Keratinocyte (primary cell): ENCODE results near the gene NIBAN1. TPM values are rescaled to one million over a fixed set of nuclear protein-coding genes. Genes with fewer than 3 reads are reported as not detected.

Experiments used
- DNase-seq: peaks from one replicate; pipeline ENCODE4 v3.0.0-alpha.2; 2011; ENCODE audit warnings: low read depth, missing footprints, low spot score
- FAIRE-seq: peaks from 2 replicates; lab custom pipeline; 2011; peaks lifted over from hg19 to GRCh38; lab: Jason Lieb, UNC
- H2AFZ ChIP-seq: 2 replicates; pipeline ENCODE4 v1.6.0; 2012; ENCODE audit warnings: low read length, control low read depth, inconsistent platforms; ENCODE audit not compliant: control insufficient read depth
- H3K27ac ChIP-seq: 2 replicates; pipeline ENCODE4 v1.5.1; 2011; ENCODE audit warnings: low read length; ENCODE audit not compliant: control insufficient read depth, insufficient read depth
- H3K27me3 ChIP-seq: 3 replicates; pipeline ENCODE4 v1.6.0; 2011; ENCODE audit warnings: low read length; ENCODE audit not compliant: control insufficient read depth, insufficient read depth; ENCODE audit errors: extremely low read depth
- H3K36me3 ChIP-seq, 2 experiments: 2 replicates in 1 of 2; 3 replicates in 1 of 2; pipeline ENCODE4 v1.5.1; 2011; ENCODE audit warnings: low read length in 2 of 2, mild to moderate bottlenecking in 1 of 2; ENCODE audit not compliant: control insufficient read depth in 2 of 2, insufficient read depth in 2 of 2; ENCODE audit errors: extremely low read depth in 1 of 2
- H3K4me1 ChIP-seq: 3 replicates; pipeline ENCODE4 v1.5.1; 2011; ENCODE audit warnings: low read length; ENCODE audit not compliant: control insufficient read depth, insufficient read depth; ENCODE audit errors: extremely low read depth
- H3K4me2 ChIP-seq: 3 replicates; pipeline ENCODE4 v1.6.0; 2011; ENCODE audit warnings: low read depth, low read length; ENCODE audit not compliant: control insufficient read depth, insufficient read depth; ENCODE audit errors: extremely low read depth
- H3K4me3 ChIP-seq, 3 experiments: fragments of 200-600 bp in 1 of 3; sonication (generic) in 1 of 3; 2 replicates in 2 of 3; 3 replicates in 1 of 3; pipeline ENCODE4 v1.5.1; 2011 to 2016; ENCODE audit warnings: low read length in 3 of 3, mild to moderate bottlenecking in 3 of 3, control low read depth in 2 of 3, inconsistent platforms in 1 of 3, low read depth in 1 of 3, mixed read lengths in 1 of 3, mixed run types in 1 of 3, moderate library complexity in 1 of 3; ENCODE audit not compliant: control insufficient read depth in 2 of 3, insufficient read depth in 2 of 3; ENCODE audit errors: extremely low read depth in 1 of 3
- H3K79me2 ChIP-seq: 2 replicates; pipeline ENCODE4 v1.6.0; 2012; ENCODE audit warnings: low read length; ENCODE audit not compliant: control insufficient read depth, insufficient read depth
- H3K9ac ChIP-seq: 3 replicates; pipeline ENCODE4 v1.6.0; 2011; ENCODE audit warnings: low read length; ENCODE audit not compliant: control insufficient read depth, insufficient read depth; ENCODE audit errors: extremely low read depth
- H3K9me1 ChIP-seq: 3 replicates; pipeline ENCODE4 v1.6.0; 2011; ENCODE audit warnings: low read length; ENCODE audit not compliant: control insufficient read depth, insufficient read depth; ENCODE audit errors: extremely low read depth
- H3K9me3 ChIP-seq: 2 replicates; pipeline ENCODE4 v1.5.1; 2012; ENCODE audit warnings: low read depth, low read length; ENCODE audit not compliant: control insufficient read depth
- H4K20me1 ChIP-seq: 3 replicates; pipeline ENCODE4 v1.6.0; 2011; ENCODE audit warnings: low read length; ENCODE audit not compliant: control insufficient read depth, insufficient read depth; ENCODE audit errors: extremely low read depth
- EZH2 ChIP-seq: IDR thresholded peaks from one replicate; pipeline ENCODE4 v1.6.1; 2012; ENCODE audit warnings: inconsistent platforms, mild to moderate bottlenecking, low read length, moderate library complexity
- dilution Hi-C: fragments of 300-500 bp; cut with MboI; formaldehyde crosslinking; loops from one replicate; pipeline ENCODE4 v1.7.0; 2020; ENCODE audit warnings: low sequenced_read_pairs; ENCODE audit not compliant: extremely low pct_ligation_motif_present
- polyA plus RNA-seq, 5 experiments: library from polyadenylated mRNA; depleted of rRNA in 3 of 5; stranded (reverse) in 3 of 5; stranded (forward) in 1 of 5; unstranded in 1 of 5; fragments of >200 nt; gene quantifications; 1 replicate in 1 of 5; 2 replicates in 3 of 5; 3 replicates in 1 of 5; pipeline versions ENCODE4 v1.2.1 to v1.2.3, GENCODE V29; 2011 to 2012; ENCODE audit warnings: missing spikeins in 2 of 5, low read depth in 1 of 5, low replicate concordance in 1 of 5
- TF ChIP-seq, protein P1 (sequence below), 3 experiments: IDR thresholded peaks in 1 of 3; conservative IDR thresholded peaks in 1 of 3; optimal IDR thresholded peaks in 1 of 3; 2 replicates in 2 of 3; 3 replicates in 1 of 3; pipeline versions ENCODE3 to v1.5.1; 2011; ENCODE audit warnings: low read length in 3 of 3, mild to moderate bottlenecking in 3 of 3, moderate library complexity in 2 of 3, control low read depth in 1 of 3, inconsistent platforms in 1 of 3; ENCODE audit not compliant: insufficient read depth in 2 of 3; ENCODE audit errors: extremely low read depth in 1 of 3

Gene NIBAN1
- polyA plus RNA-seq, 1 donor (not counting 4 experiments of a cell fraction or from before 2014, with no cell fraction given): 10.6 TPM

DNA sequence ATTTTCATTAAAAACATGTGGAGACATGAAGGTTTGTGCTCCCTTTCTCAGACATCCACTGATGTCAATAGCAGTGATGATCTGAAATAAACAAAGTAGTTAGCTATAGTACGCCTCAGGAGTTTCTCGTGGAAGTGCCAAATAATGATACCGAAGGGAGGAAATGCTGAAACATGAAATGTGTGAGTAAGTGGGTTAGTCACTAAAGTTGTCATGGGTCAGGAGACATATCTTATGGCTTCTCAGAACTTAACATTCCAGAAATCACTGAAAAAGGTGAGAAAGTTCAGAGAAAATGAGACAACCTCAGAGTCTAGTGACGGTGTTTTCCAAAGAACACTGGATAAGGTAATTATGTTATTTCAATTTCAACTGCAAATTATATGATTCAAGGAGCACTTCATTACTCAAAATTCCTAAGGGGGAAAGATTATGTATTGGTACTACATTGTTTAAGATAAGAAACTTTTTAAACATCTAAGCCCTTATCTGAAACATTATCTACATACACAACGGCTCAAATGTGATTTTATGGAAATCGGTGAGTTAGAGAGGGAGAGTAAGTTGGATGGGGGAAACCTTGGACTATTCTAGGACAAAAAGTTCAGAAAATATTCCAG, 20.6 kb downstream of the NIBAN1 start:
- Histone ChIP-seq H3K27me3 (no peaks in the 10 kb centered on the region), H3K9me1 (no peaks in the 10 kb centered on the region), H3K9me3 (no peaks in the 10 kb centered on the region), H4K20me1 (no peaks in the 10 kb centered on the region), H3K9ac (peak overlapping the region; percentile 78), H3K4me2 (peak overlapping the region; percentile 86), H3K4me1 (peaks cover 31% of the 10 kb centered on the region), H3K4me3 (peak overlapping the region in 2 of 3 experiments; percentile 65 to 66), H3K36me3 (no peaks in the 10 kb centered on the region), H3K27ac (peak overlapping the region; percentile 100), H3K79me2 (no peaks in the 10 kb centered on the region), H2AFZ (peak overlapping the region; percentile 0)
- FAIRE-seq (peak; percentile 90), DNase-seq (peak; percentile 75)
- no peak for TF ChIP-seq EZH2
- TF ChIP-seq, protein P1, sequence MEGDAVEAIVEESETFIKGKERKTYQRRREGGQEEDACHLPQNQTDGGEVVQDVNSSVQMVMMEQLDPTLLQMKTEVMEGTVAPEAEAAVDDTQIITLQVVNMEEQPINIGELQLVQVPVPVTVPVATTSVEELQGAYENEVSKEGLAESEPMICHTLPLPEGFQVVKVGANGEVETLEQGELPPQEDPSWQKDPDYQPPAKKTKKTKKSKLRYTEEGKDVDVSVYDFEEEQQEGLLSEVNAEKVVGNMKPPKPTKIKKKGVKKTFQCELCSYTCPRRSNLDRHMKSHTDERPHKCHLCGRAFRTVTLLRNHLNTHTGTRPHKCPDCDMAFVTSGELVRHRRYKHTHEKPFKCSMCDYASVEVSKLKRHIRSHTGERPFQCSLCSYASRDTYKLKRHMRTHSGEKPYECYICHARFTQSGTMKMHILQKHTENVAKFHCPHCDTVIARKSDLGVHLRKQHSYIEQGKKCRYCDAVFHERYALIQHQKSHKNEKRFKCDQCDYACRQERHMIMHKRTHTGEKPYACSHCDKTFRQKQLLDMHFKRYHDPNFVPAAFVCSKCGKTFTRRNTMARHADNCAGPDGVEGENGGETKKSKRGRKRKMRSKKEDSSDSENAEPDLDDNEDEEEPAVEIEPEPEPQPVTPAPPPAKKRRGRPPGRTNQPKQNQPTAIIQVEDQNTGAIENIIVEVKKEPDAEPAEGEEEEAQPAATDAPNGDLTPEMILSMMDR (optimal IDR thresholded peaks at IDR 0.05 in 1 of 3, IDR thresholded peaks at IDR 0.05 in 1 of 3, conservative IDR thresholded peaks at IDR 0.05 in 1 of 3; ENCODE audit: extremely low read depth in 1 of 3, insufficient read depth in 2 of 3, low read length in 3 of 3): no peak
- dilution Hi-C loops: no loop called here

DNA sequence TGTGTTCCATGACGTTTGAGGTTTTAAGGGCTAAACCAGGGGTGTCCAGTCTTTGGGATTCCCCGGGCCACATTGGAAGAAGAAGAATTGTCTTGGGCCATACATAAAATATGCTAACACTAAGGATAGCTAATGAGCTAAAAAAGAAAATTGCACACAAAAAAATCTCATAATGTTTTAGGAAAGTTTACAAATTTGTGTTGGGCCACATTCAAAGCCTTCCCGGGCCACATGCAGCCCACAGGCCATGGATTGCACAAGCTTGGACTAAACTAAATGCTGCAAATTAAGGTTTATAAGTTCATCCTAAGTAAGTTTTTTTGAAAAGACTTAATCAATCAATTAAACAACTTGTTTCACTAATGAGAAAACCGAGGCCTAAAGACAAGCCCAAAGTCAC, 21.9 kb downstream of the NIBAN1 start:
- Histone ChIP-seq H3K4me1 (peaks cover 35% of the 10 kb centered on the region), H2AFZ (no peak overlapping the region), H3K9ac (no peak overlapping the region), H3K4me2 (no peak overlapping the region), H3K9me1 (no peaks in the 10 kb centered on the region), H3K79me2 (no peaks in the 10 kb centered on the region), H3K4me3 (no peak overlapping the region), H3K27me3 (no peaks in the 10 kb centered on the region), H3K36me3 (no peaks in the 10 kb centered on the region), H3K9me3 (no peaks in the 10 kb centered on the region), H4K20me1 (no peaks in the 10 kb centered on the region), H3K27ac (peak overlapping the region; percentile 100)
- dilution Hi-C loops: no loop called here
- FAIRE-seq (no peak), DNase-seq (no peak)
- TF ChIP-seq, protein P1 (optimal IDR thresholded peaks at IDR 0.05 in 1 of 3, IDR thresholded peaks at IDR 0.05 in 1 of 3, conservative IDR thresholded peaks at IDR 0.05 in 1 of 3; ENCODE audit: extremely low read depth in 1 of 3, insufficient read depth in 2 of 3, low read length in 3 of 3): no peak
- TF ChIP-seq EZH2: no peak
